Activated T-cell treated with anti-CD3 and anti-CD28 coated beads, Interleukin-2, amount 50 U/mL, for 72 hours (primary cell): ENCODE measurements around the gene GMPR. TPM values are rescaled to one million over a fixed set of nuclear protein-coding genes. Genes with fewer than 3 reads are reported as not detected.

ENCODE experiments used
- ATAC-seq, 2 donors: fragments of 150-1000 bp; cut with Tn5 transposase; replicated peaks in 1 of 2; 2 replicates each; pipeline ENCODE4 v1.10.0; 2021; ENCODE audit warnings: moderate library complexity in 2 of 2, mild to moderate bottlenecking in 1 of 2
- DNase-seq, 2 donors: peaks; one replicate each; pipeline ENCODE4 v3.0.0; 2021 to 2022; ENCODE audit warnings: mixed read lengths in 1 of 2
- H3K27ac Mint-ChIP-seq: one replicate; pipeline ENCODE4 v1.8.0; 2022; ENCODE audit warnings: mild to moderate bottlenecking, moderate library complexity, mixed read lengths
- H3K27me3 Mint-ChIP-seq: one replicate; pipeline ENCODE4 v1.8.0; 2022; ENCODE audit warnings: low read depth, mixed read lengths
- H3K36me3 Mint-ChIP-seq, 2 donors: one replicate each; pipeline ENCODE4 v1.8.0; 2022; ENCODE audit warnings: mixed read lengths in 2 of 2, mild to moderate bottlenecking in 1 of 2; ENCODE audit not compliant: insufficient read depth in 2 of 2
- H3K4me1 Mint-ChIP-seq: one replicate; pipeline ENCODE4 v1.8.0; 2022; ENCODE audit warnings: low read depth, mixed read lengths
- H3K4me3 Mint-ChIP-seq, 2 donors: one replicate each; pipeline ENCODE4 v1.8.0; 2022; ENCODE audit warnings: mild to moderate bottlenecking in 2 of 2, mixed read lengths in 2 of 2, moderate library complexity in 2 of 2
- H3K9me3 Mint-ChIP-seq, 2 donors: one replicate each; pipeline ENCODE4 v1.8.0; 2022; ENCODE audit warnings: mixed read lengths in 2 of 2
- total RNA-seq, 2 donors: library from RNA; stranded (reverse); gene quantifications; one replicate each; pipeline ENCODE4 v1.2.3, GENCODE V29; 2022

GMPR gene
- total RNA-seq, 2 donors from 2014 or later, result not detected

- DNase-seq, result no peak
- no peak overlapping the region for H3K27ac Mint-ChIP-seq
- H3K9me3 Mint-ChIP-seq, result no peaks in the 10 kb centered on the region
- no peak for ATAC-seq
- no peak overlapping the region for H3K4me3 Mint-ChIP-seq
- H3K27me3 Mint-ChIP-seq, result peaks cover 10% of the 10 kb centered on the region
- H3K4me1 Mint-ChIP-seq, result peaks cover 6% of the 10 kb centered on the region
- H3K36me3 Mint-ChIP-seq, result no peaks in the 10 kb centered on the region
Measured at GRCh38 chr6:16274885-16275589, 36.6 kb downstream of the GMPR start.

GRCh38 chr6:16277101-16277981 is 39.0 kb downstream of the GMPR start:
- H3K4me3 Mint-ChIP-seq, result no peak overlapping the region
- peaks cover 6% of the 10 kb centered on the region for H3K4me1 Mint-ChIP-seq
- no peak overlapping the region for H3K27ac Mint-ChIP-seq
- peaks cover 10% of the 10 kb centered on the region for H3K27me3 Mint-ChIP-seq
- no peaks in the 10 kb centered on the region for H3K9me3 Mint-ChIP-seq
- DNase-seq (peak; percentile 22 to 35), ATAC-seq (peak; percentile 36 to 57)
- no peaks in the 10 kb centered on the region for H3K36me3 Mint-ChIP-seq

- H3K27ac Mint-ChIP-seq, result no peak overlapping the region
- H3K9me3 Mint-ChIP-seq, result no peaks in the 10 kb centered on the region
- peaks cover 6% of the 10 kb centered on the region for H3K4me1 Mint-ChIP-seq
- no peaks in the 10 kb centered on the region for H3K36me3 Mint-ChIP-seq
- peaks cover 10% of the 10 kb centered on the region for H3K27me3 Mint-ChIP-seq
- ATAC-seq, result no peak
- H3K4me3 Mint-ChIP-seq, result no peak overlapping the region
- DNase-seq, result no peak
Measured at GRCh38 chr6:16278048-16278724, 39.8 kb downstream of the GMPR start.

GRCh38 chr6:16278750-16279149 is 40.4 kb downstream of the GMPR start:
- ATAC-seq (no peak), DNase-seq (no peak)
- peaks cover 6% of the 10 kb centered on the region for H3K4me1 Mint-ChIP-seq
- H3K4me3 Mint-ChIP-seq, result no peak overlapping the region
- H3K27me3 Mint-ChIP-seq, result peaks cover 10% of the 10 kb centered on the region
- no peaks in the 10 kb centered on the region for H3K36me3 Mint-ChIP-seq
- H3K9me3 Mint-ChIP-seq, result no peaks in the 10 kb centered on the region
- H3K27ac Mint-ChIP-seq, result no peak overlapping the region

GRCh38 chr6:16279243-16279642 is 40.9 kb downstream of the GMPR start:
- H3K4me3 Mint-ChIP-seq, result no peak overlapping the region
- peaks cover 6% of the 10 kb centered on the region for H3K4me1 Mint-ChIP-seq
- H3K36me3 Mint-ChIP-seq, result no peaks in the 10 kb centered on the region
- ATAC-seq, result no peak
- no peaks in the 10 kb centered on the region for H3K9me3 Mint-ChIP-seq
- no peak overlapping the region for H3K27ac Mint-ChIP-seq
- peaks cover 10% of the 10 kb centered on the region for H3K27me3 Mint-ChIP-seq
- DNase-seq, result no peak

- H3K4me3 Mint-ChIP-seq, result no peak overlapping the region
Measured at GRCh38 chr6:16282370-16282769, 44.0 kb downstream of the GMPR start.

GRCh38 chr6:16284472-16284871 is 46.1 kb downstream of the GMPR start:
- Mint-ChIP-seq H3K9me3 (no peaks in the 10 kb centered on the region), H3K4me1 (no peaks in the 10 kb centered on the region), H3K4me3 (no peak overlapping the region), H3K27me3 (no peaks in the 10 kb centered on the region), H3K36me3 (no peaks in the 10 kb centered on the region), H3K27ac (no peak overlapping the region)
- DNase-seq (no peak), ATAC-seq (no peak)

More at GRCh38 chr6:16282370-16282769, 44.0 kb downstream of the GMPR start:
- Mint-ChIP-seq H3K9me3 (no peaks in the 10 kb centered on the region), H3K27ac (no peak overlapping the region), H3K36me3 (no peaks in the 10 kb centered on the region), H3K4me1 (peaks cover 5% of the 10 kb centered on the region), H3K27me3 (peaks cover 9% of the 10 kb centered on the region)
- no peak for ATAC-seq
- DNase-seq, result no peak

GRCh38 chr6:16285467-16286150 is 47.2 kb downstream of the GMPR start:
- Mint-ChIP-seq H3K4me1 (no peaks in the 10 kb centered on the region), H3K4me3 (no peak overlapping the region), H3K27me3 (no peaks in the 10 kb centered on the region), H3K36me3 (no peaks in the 10 kb centered on the region), H3K27ac (no peak overlapping the region), H3K9me3 (no peaks in the 10 kb centered on the region)
- no peak for DNase-seq
- no peak for ATAC-seq

- Mint-ChIP-seq H3K9me3 (no peaks in the 10 kb centered on the region), H3K36me3 (no peaks in the 10 kb centered on the region), H3K27me3 (no peaks in the 10 kb centered on the region), H3K27ac (no peak overlapping the region), H3K4me3 (no peak overlapping the region), H3K4me1 (no peaks in the 10 kb centered on the region)
- ATAC-seq (no peak), DNase-seq (peak; percentile 41 to 53)
Measured at GRCh38 chr6:16286151-16286522, 47.8 kb downstream of the GMPR start.

- Mint-ChIP-seq H3K27ac (no peak overlapping the region), H3K4me1 (no peaks in the 10 kb centered on the region), H3K4me3 (no peak overlapping the region), H3K27me3 (no peaks in the 10 kb centered on the region), H3K36me3 (no peaks in the 10 kb centered on the region), H3K9me3 (no peaks in the 10 kb centered on the region)
- no peak for ATAC-seq
- no peak for DNase-seq
Measured at GRCh38 chr6:16288163-16288562, 49.8 kb downstream of the GMPR start.

- DNase-seq, result no peak
- no peak overlapping the region for H3K27ac Mint-ChIP-seq
- no peaks in the 10 kb centered on the region for H3K36me3 Mint-ChIP-seq
- H3K27me3 Mint-ChIP-seq, result peaks cover 9% of the 10 kb centered on the region
- no peak overlapping the region for H3K4me3 Mint-ChIP-seq
- ATAC-seq, result no peak
- H3K4me1 Mint-ChIP-seq, result no peaks in the 10 kb centered on the region
- H3K9me3 Mint-ChIP-seq, result no peaks in the 10 kb centered on the region
Measured at GRCh38 chr6:16291739-16292138, 53.4 kb downstream of the GMPR start.

- H3K9me3 Mint-ChIP-seq, result no peaks in the 10 kb centered on the region
- no peak overlapping the region for H3K4me3 Mint-ChIP-seq
- no peaks in the 10 kb centered on the region for H3K4me1 Mint-ChIP-seq
- H3K36me3 Mint-ChIP-seq, result no peaks in the 10 kb centered on the region
- DNase-seq (no peak), ATAC-seq (no peak)
- H3K27me3 Mint-ChIP-seq, result peaks cover 9% of the 10 kb centered on the region
- no peak overlapping the region for H3K27ac Mint-ChIP-seq
Measured at GRCh38 chr6:16292432-16292831, 54.0 kb downstream of the GMPR start.

- no peak overlapping the region for H3K4me3 Mint-ChIP-seq
- no peaks in the 10 kb centered on the region for H3K36me3 Mint-ChIP-seq
- no peaks in the 10 kb centered on the region for H3K4me1 Mint-ChIP-seq
- no peak overlapping the region for H3K27ac Mint-ChIP-seq
- DNase-seq, result no peak
- no peaks in the 10 kb centered on the region for H3K9me3 Mint-ChIP-seq
- H3K27me3 Mint-ChIP-seq, result peaks cover 9% of the 10 kb centered on the region
- no peak for ATAC-seq
Measured at GRCh38 chr6:16292942-16293341, 54.6 kb downstream of the GMPR start.
